NCI-H2227 (cell line): ENCODE data around the gene CYLC1.

Experiments used
- DNase-seq: peaks from one replicate; lab custom pipeline; 2025; ENCODE audit not compliant: unreplicated experiment; lab: John Stamatoyannopoulos, UW

CYLC1 gene, protein sequence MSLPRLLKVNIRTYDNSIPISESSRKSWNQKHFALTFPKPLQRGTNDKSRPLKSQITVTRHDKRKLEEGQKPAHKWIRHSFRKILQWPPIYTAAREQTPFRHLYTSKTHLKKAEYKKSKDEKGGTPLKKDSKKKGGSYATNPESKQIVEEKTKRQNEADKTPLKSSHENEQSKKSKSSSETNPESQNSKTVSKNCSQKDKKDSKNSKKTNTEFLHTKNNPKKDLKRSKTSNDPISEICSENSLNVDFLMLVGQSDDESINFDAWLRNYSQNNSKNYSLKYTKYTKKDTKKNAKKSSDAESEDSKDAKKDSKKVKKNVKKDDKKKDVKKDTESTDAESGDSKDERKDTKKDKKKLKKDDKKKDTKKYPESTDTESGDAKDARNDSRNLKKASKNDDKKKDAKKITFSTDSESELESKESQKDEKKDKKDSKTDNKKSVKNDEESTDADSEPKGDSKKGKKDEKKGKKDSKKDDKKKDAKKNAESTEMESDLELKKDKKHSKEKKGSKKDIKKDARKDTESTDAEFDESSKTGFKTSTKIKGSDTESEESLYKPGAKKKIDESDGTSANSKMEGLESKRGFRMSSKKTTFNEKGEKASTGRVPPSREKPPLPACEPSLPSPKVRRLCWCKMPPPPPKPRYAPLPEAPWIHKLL

DNA sequence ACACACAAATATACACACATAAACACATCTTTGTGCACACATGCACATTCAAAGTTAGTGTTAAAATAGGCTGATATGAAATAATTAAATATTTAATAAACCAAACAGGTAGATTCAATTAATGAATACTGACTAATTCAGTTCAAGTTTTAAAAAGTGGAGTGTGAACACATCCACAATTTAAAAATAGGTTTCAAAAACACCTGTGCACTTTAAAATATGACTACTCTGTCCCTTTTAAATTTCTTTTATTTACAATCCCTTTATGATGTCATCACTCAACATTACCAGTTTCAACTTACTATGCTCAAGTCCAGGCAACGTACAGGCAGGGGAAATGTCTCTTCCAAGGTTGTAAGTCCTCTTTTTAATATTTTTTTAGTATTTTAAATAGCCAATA is at the start of gene CYLC1:
Gene CYLC1, plus strand, starts transcription at position 301 of the 400 bp plus-strand sequence. Its CDS starts 37 bp downstream, at position 338.
- no peak for DNase-seq

DNA sequence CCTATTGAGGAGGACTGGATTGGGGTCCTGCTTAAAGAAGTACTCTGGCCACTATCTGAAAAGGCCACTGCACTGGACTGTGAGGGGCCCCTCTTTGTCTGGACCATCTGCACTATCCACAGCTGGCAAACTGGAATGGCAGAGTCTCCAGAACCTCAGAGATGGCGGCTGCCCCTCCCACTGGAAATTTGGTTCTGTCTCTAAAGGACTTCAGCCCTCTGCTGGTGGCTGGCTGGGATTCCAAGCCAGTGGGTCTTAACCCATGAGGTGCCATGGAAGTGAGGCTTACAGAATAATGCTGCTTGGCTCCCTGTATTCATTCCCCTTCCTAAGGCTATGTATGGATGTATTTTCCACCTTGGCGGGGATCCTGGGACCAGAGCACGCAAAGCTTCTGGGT is 41.6 kb upstream of the CYLC1 start:
- DNase-seq, result no peak

DNA sequence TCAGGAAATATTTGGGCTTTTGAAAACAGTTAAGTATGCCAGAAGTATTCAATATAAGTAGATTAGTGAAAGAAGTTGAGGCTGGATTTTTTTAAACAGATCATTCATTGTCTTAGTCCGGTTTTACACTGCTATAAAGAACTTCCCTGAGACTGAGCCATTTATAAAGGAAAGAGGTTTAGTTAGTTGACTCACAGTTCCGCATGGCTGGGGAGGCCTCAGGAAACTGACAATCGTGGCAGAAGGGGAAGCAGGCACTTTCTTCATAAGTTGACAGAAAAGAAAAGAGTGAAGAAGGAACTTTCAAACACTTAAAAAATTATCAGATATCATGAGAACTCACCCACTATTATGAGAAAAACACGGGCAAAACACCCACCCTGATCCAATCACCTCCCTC is 31.1 kb upstream of the CYLC1 start:
- DNase-seq, result no peak

- DNase-seq, result no peak
These were observed 15.5 kb upstream of the CYLC1 start for GRCh38 chrX:83845397-83845796.

DNA sequence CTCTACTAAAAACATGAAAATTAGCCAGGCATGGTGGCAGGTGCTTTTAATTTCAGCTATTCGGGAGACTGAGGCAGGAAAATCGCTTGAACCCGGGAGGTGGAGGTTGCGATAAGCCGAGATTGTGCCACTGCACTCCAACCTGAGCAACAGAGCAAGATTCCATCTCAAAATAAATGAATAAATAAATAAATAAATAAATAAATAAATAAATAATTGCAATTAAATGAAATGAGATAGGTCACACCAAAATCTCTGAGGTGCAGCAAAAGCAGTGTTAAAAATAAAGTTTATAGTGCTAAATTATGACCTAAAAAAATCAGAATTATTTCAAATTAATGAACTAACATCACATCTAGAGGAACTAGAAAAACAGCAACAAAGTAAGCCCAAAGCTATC is 13.6 kb upstream of the CYLC1 start:
- no peak for DNase-seq

DNA sequence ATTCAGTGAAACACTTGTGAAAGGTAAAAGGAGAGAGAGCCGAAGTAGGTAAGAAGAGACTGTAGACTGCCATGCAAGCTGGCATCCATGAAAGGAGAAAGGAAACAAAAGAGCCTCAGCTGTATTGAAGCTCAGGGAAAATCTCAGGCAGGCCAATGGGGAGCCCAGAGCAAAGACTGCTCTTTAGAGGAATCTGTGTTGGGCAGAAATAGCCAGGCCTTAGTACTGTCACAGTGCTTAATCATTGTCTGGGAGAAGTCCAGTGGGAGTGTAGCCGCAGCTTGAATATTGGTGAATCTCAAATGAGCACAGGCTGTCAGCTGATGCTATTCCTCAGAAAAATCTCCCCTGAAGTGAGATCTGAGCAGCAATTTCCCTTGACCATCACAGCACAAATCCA is 27.6 kb downstream of the CYLC1 start:
- DNase-seq, result no peak

GRCh38 chrX:83892433-83892832 is 31.5 kb downstream of the CYLC1 start:
- DNase-seq, result no peak

DNA sequence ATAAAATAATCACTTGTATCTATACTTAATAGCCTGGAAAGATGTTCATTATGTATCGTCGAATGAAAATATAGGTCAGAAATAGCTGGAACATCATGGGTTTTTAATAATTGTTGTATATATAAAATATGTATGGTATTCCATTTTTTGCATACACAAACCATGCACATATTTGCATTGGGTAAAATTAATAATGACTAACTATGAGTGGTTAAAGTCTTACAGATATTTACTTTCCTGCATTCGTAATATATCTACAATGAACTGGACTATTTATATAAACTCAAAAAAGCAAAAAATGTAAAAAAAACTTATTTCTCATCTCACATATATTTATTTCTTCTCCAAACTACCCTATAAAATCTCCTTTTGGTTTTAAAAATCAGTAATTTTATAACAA is 46.0 kb downstream of the CYLC1 start:
- DNase-seq, result no peak

GRCh38 chrX:83916525-83916924 is 55.6 kb downstream of the CYLC1 start:
- DNase-seq, result no peak

GRCh38 chrX:83934220-83934619 is 73.3 kb downstream of the CYLC1 start:
- DNase-seq, result no peak
